ENCODE measurements around the gene KANSL1.

DNA sequence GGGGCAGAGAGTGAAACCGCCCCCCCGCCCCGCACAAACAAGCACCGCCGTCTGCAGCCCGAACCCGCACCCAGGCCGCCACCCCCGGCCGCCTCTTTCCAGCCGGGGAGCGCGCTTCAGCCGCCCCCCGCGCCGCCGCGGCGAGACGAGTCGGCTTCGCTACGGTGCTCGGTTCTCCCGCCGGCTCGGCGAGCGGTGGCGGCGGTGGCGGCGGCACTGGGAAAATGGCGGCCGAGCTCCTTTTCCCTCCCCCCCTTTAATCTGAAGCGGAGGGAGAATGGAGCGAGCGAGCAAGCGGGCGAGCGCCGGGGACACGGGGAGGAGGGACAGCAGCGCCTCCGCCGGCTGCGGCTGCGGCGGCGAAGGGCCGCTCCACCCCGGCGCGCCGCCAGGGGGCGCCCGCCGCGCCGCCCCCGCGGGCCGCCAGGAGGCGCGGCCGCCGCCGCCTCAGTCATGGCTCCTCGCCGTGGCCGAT lies at the start of gene KANSL1:
- no peak for TF ChIP-seq SIN3A (IDR thresholded peaks at IDR 0.05; ENCODE audit: borderline replicate concordance, insufficient read depth, low read length)
- peak; percentile 16; the same call in 1 of the 2 replicates for TF ChIP-seq POLR2AphosphoS5 (IDR thresholded peaks at IDR 0.05; ENCODE audit: low read depth, low read length)
